ENCODE results near the gene VOPP1.
"Not testable (repeated sequence)": the region's sequence is repeated elsewhere in the genome, so short reads cannot be mapped to it uniquely, and the experiment has no call there.

VOPP1 gene, protein sequence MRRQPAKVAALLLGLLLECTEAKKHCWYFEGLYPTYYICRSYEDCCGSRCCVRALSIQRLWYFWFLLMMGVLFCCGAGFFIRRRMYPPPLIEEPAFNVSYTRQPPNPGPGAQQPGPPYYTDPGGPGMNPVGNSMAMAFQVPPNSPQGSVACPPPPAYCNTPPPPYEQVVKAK

DNA sequence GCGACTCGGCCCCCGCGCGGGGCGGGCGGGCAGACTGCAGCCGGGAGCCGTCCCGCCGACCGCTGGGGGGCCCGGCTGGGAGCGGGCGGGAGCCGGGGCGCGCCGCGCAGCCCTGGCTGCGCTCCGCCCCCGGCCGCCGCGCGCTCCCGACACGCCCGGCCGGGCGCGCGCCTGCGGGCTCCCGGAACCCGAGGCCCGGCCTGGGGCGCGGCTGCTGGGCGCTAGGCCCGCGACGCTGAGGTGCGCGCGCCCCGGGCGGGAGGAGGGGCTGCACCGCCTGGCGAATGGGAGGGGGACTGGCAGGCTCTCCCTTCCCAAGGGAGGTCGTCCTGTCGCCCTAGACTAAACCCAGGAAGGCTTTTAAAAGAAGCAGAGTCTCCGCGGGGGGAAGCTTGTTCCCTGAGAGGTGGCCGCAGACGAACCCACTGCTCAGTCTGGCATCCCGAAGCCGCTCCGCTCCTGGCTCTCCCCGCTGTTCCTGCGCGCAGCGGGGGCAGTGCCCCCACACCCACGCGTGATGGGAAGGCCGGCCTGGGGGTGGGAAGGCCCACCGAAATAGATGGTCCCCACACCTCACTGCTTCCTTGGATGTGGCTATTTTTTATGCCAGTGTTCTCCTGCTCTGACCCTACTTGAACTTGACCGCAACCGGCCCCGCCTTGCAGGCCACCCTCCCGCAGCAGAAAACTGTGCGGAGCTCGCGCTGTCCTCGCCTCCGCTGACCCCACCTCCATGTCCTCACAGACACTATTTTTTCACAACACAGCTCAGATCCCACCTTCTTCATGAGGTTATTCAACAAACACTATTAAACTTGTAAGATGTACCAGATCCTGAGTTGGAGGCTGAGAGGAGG lies at the start of gene VOPP1:
VOPP1 (minus strand) TSS at position 125 of the 856 bp plus-strand sequence. CDS start 178 bp downstream, outside the sequence.
- no peak for FAIRE-seq

- no peak for FAIRE-seq
Observed at GRCh38 chr7:55618913-55619312, 46.6 kb upstream of the VOPP1 start.

GRCh38 chr7:55614365-55615064 lies 42.2 kb upstream of the VOPP1 start:
- FAIRE-seq = peak; percentile 77

GRCh38 chr7:55609726-55610125 lies 37.4 kb upstream of the VOPP1 start:
- FAIRE-seq = not testable (repeated sequence)

DNA sequence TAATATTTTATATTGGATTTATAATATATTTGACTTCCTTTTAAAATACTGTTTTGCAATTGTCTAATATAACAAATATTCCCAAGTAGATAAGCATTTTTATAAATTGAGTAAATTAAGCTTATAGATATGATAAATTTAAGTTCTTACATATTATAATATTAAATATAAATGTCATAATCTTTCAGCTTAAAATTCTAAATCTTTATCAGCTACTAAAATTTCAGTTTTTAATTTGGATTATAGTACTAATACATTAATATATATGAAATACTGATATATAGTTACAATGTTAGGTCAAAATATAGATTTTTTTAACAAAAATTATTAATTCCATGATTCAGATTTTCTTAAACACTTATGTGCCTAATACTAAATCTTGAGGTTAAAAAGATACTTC lies 33.4 kb upstream of the VOPP1 start:
- FAIRE-seq = peak; percentile 83

DNA sequence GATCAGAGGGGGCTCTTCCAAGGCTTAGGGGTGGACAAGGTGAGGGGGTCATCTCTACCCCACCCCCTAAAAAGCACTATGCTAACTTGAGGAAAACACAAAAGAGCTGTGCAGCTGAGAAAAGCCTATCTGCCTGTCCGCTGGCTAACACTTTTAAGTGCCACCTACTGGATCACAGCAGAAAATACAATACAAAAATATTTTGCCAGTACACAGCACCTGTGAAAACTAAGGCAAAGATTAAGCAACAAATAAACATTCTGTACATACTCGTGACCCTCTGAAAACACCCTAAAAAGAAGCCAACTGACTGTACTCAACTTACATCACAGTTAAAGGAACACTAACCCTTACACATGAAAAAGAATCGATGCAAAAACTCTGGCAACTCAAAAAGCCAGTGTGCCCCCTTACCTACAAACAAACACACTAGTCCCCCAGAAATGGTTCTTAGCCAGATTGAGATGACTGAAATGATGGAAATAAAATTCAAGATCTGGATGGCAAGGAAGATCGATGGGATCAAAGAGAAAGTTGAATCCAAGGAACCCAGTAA lies 25.7 kb upstream of the VOPP1 start:
- FAIRE-seq = not testable (repeated sequence)

- FAIRE-seq = not testable (repeated sequence)
Observed at GRCh38 chr7:55597214-55597739, 25.0 kb upstream of the VOPP1 start.

DNA sequence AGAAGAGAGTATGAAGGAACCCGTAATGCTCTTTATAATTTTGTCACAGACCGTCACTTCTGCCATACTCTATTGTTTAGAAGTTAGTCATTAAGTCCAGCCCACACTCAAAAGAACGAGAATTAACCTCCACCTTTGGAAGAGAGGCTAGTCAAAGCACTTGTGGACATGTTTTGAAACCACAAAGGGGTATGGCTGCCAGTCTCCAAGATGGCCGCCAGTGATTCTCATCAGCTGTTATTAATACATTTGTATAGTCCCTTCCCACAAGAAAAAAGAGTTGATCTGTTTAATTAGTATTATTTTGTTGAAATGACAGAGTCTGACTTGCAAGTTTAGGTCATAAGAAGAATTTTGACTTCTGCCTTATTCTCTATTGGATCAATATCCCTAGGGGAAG lies 23.2 kb upstream of the VOPP1 start:
- FAIRE-seq = no peak

- FAIRE-seq = no peak
Observed at GRCh38 chr7:55594870-55595269, 22.6 kb upstream of the VOPP1 start.

DNA sequence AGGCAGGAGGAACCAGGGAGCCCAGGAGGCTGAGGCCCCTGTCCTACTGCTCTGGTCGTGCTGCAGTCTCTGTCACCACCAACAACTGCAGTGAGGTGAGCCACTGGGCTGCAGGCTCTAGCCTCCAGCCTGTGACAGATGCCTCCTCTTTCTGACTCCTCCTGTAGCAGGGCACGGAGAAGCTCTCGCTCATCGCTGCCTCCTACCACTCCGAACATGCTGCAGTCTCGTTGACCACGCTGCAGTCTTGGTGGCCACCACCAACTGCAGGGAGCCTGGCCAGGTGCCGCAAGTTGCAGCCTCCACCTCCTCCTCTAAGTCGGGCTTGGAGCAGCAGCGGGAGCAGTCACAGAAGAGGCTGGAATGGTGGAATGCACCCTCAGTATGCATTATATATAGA lies 22.1 kb upstream of the VOPP1 start:
- no peak for FAIRE-seq

- no peak for FAIRE-seq
Observed at GRCh38 chr7:55593515-55594318, 21.4 kb upstream of the VOPP1 start.

DNA sequence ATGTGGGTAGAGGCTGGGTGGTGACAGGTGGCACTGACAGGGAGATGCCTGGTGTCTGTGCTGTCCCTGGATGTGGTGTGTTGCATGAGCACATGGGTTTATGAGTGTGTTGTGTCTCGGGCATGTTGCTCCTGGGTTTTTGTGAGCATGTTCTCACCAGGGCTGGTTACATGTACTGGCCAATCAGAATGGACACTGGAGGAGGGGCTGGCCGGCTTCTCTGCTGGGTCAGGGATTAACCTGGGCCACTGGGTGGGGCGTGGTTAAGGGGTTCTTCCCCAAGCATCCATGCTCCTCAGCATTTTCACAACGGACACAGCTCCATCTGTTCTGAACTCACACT lies 20.8 kb upstream of the VOPP1 start:
- FAIRE-seq = no peak

DNA sequence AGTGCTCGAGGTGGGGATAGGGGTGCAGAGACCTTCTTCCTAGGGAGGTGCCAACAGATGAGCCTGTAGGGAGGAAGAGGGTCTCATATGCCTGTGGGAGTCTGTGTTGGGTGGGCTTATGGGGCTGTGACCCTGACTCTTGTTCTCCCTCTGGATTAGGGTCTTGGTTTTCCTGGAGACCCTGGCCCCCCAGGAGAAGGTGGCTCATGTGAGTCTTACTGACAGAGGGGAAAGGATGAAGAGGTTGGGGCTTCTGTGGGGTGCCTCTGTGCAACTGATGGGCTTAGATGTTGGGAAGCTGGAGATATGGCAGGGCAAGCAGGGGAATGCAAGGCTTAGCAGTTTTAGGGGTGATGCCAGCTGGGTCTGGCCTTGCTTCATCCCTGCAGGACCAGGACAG lies 20.2 kb upstream of the VOPP1 start:
- no peak for FAIRE-seq

- no peak for FAIRE-seq
Observed at GRCh38 chr7:55591282-55591931, 19.1 kb upstream of the VOPP1 start.

DNA sequence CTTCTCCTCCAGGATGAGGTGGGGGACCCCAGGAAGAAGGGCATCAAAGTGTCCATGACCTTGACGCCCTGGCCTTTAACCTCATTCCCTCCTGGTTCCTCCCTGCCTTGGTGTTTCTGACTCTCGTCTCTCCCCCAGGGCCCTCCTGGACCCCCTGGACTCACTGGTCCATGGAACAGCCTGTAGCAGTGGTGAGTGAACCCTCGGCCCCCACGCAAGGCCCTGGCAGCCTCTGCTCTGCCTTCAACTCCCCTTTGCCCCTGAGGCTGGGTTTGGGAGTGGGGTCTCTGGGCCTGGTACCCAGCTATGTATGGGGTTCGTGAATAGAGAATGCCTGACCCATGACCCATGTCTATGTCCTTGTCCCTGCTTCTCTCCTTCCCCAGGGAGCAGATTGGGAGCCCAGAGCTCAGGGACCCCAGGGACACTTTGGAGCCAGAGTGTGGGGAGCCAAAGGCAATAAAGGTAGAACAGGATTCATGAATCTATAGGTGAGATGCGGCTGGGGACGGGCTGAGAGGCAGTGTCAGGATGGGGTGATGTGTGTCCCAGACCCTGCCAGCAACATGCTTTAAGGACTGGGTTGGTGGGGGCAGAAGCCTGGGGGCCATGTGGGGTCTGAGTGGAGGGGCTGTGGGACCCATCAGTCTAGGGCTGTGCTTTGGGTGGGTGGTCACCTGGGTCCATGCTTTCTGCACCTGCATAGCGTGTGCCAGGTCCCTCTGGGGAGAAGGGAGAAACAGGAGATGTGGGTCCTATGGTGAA lies 18.4 kb upstream of the VOPP1 start:
- no peak for FAIRE-seq

- no peak for FAIRE-seq
Observed at GRCh38 chr7:55589905-55590304, 17.6 kb upstream of the VOPP1 start.

- FAIRE-seq = no peak
Observed at GRCh38 chr7:55588976-55589604, 16.8 kb upstream of the VOPP1 start.

- no peak for FAIRE-seq
Observed at GRCh38 chr7:55588379-55588699, 16.0 kb upstream of the VOPP1 start.

GRCh38 chr7:55587687-55588378 lies 15.5 kb upstream of the VOPP1 start:
- FAIRE-seq = no peak

- FAIRE-seq = not testable (repeated sequence)
Observed at GRCh38 chr7:55582656-55583055, 10.4 kb upstream of the VOPP1 start.

Data from endometrium (tissue), 2 donors.